Measurements from ENCODE around the gene ZFHX3.

ZFHX3 gene

GRCh38 chr16:73017321-73017720 lies 30.6 kb downstream of the ZFHX3 start:
- TF ChIP-seq CREB1 (IDR thresholded peaks at IDR 0.05; ENCODE audit: low read depth): no peak
- TF ChIP-seq USF1 (IDR thresholded peaks at IDR 0.05): no peak
- TF ChIP-seq TCF12 (IDR thresholded peaks at IDR 0.05; ENCODE audit: low read depth): no peak
- no peak for TF ChIP-seq EP300 (IDR thresholded peaks at IDR 0.05; ENCODE audit: borderline replicate concordance)
- TF ChIP-seq TEAD4 (IDR thresholded peaks at IDR 0.05): no peak
- no peak for TF ChIP-seq REST (IDR thresholded peaks at IDR 0.05; ENCODE audit: low read depth)
- no peak for TF ChIP-seq RAD21 (IDR thresholded peaks at IDR 0.05; ENCODE audit: low read depth)
- TF ChIP-seq MAX (IDR thresholded peaks at IDR 0.05): no peak

GRCh38 chr16:73016488-73016830 lies 31.5 kb downstream of the ZFHX3 start:
- TF ChIP-seq RAD21 (IDR thresholded peaks at IDR 0.05; ENCODE audit: low read depth) (no peak), FOXM1 (IDR thresholded peaks at IDR 0.05; ENCODE audit: borderline replicate concordance, low read depth) (no peak), MAX (IDR thresholded peaks at IDR 0.05) (no peak), CREB1 (IDR thresholded peaks at IDR 0.05; ENCODE audit: low read depth) (no peak), TAF1 (IDR thresholded peaks at IDR 0.05; ENCODE audit: low read depth) (no peak), CEBPB (IDR thresholded peaks at IDR 0.05) (no peak), USF1 (IDR thresholded peaks at IDR 0.05) (no peak), REST (IDR thresholded peaks at IDR 0.05; ENCODE audit: low read depth) (no peak), NFIC (IDR thresholded peaks at IDR 0.05) (no peak), EGR1 (IDR thresholded peaks at IDR 0.05) (no peak), TEAD4 (IDR thresholded peaks at IDR 0.05) (no peak)

GRCh38 chr16:73015612-73016487 lies 32.1 kb downstream of the ZFHX3 start:
- TF ChIP-seq RAD21 (IDR thresholded peaks at IDR 0.05; ENCODE audit: low read depth) (0 out of 2 replicates have a peak, but pooled peaks have one; percentile 4), REST (IDR thresholded peaks at IDR 0.05; ENCODE audit: low read depth) (no peak), NFIC (IDR thresholded peaks at IDR 0.05) (peak; percentile 51), TCF12 (IDR thresholded peaks at IDR 0.05; ENCODE audit: low read depth) (peak; percentile 59; the same call in 1 of the 2 replicates), EGR1 (IDR thresholded peaks at IDR 0.05) (no peak), USF1 (IDR thresholded peaks at IDR 0.05) (no peak), TAF1 (IDR thresholded peaks at IDR 0.05; ENCODE audit: low read depth) (0 out of 2 replicates have a peak, but pooled peaks have one; percentile 30), CEBPB (IDR thresholded peaks at IDR 0.05) (peak; percentile 97), CREB1 (IDR thresholded peaks at IDR 0.05; ENCODE audit: low read depth) (no peak), FOXM1 (IDR thresholded peaks at IDR 0.05; ENCODE audit: borderline replicate concordance, low read depth) (no peak), YY1 (IDR thresholded peaks at IDR 0.05; ENCODE audit: low read depth) (no peak; the same call in 1 of the 2 replicates), MAX (IDR thresholded peaks at IDR 0.05) (peak; percentile 66; the same call in 1 of the 2 replicates), EP300 (IDR thresholded peaks at IDR 0.05; ENCODE audit: borderline replicate concordance) (peak; percentile 38; the same call in 1 of the 2 replicates), ZBTB7A (IDR thresholded peaks at IDR 0.05; ENCODE audit: low read depth) (no peak), TEAD4 (IDR thresholded peaks at IDR 0.05) (no peak)
